ENCODE measurements around the gene EVX2.

The EVX2 gene

GRCh38 chr2:176131848-176132158 is 48.0 kb upstream of the EVX2 start:
- Histone ChIP-seq H3K27me3 (ENCODE audit: insufficient read depth, low read length, poor library complexity) (peaks cover 10% of the 10 kb centered on the region), H2AFZ (ENCODE audit: low read depth, low read length) (no peak overlapping the region), H3K27ac (ENCODE audit: low read length) (no peak overlapping the region), H3K4me2 (ENCODE audit: insufficient read depth, low read length) (no peak overlapping the region), H3K4me3 (ENCODE audit: low read depth in 1 of 2, low read length in 2 of 2) (no peak overlapping the region), H3K9me3 (ENCODE audit: insufficient read depth, low read length, severe bottlenecking) (no peaks in the 10 kb centered on the region), H3K9ac (ENCODE audit: low read depth, low read length) (no peak overlapping the region), H3K4me1 (ENCODE audit: insufficient read depth, low read length) (peaks cover 4% of the 10 kb centered on the region; the same call in 1 of the 2 replicates), H3K79me2 (ENCODE audit: insufficient read depth, low read length) (no peaks in the 10 kb centered on the region), H3K36me3 (ENCODE audit: insufficient read depth, low read length) (no peaks in the 10 kb centered on the region), H4K20me1 (ENCODE audit: insufficient read depth, low read length) (no peaks in the 10 kb centered on the region)
- ATAC-seq (ENCODE audit: insufficient read depth, low read depth) = no peak
- DNase-seq = no peak
- no peak for TF ChIP-seq CTCF (IDR thresholded peaks at IDR 0.05; ENCODE audit: borderline replicate concordance, extremely low read depth, low read length, poor library complexity, severe bottlenecking)
- TF ChIP-seq EZH2 (IDR thresholded peaks at IDR 0.05; ENCODE audit: borderline replicate concordance, low read depth, low read length, severe bottlenecking) = no peak

GRCh38 chr2:176130957-176131847 is 47.4 kb upstream of the EVX2 start:
- Histone ChIP-seq H3K9me3 (ENCODE audit: insufficient read depth, low read length, severe bottlenecking) (no peaks in the 10 kb centered on the region), H3K27me3 (ENCODE audit: insufficient read depth, low read length, poor library complexity) (peaks cover 10% of the 10 kb centered on the region), H3K4me3 (ENCODE audit: low read depth in 1 of 2, low read length in 2 of 2) (no peak overlapping the region), H3K4me2 (ENCODE audit: insufficient read depth, low read length) (no peak overlapping the region), H4K20me1 (ENCODE audit: insufficient read depth, low read length) (no peaks in the 10 kb centered on the region), H3K27ac (ENCODE audit: low read length) (no peak overlapping the region), H3K79me2 (ENCODE audit: insufficient read depth, low read length) (no peaks in the 10 kb centered on the region), H2AFZ (ENCODE audit: low read depth, low read length) (no peak overlapping the region), H3K36me3 (ENCODE audit: insufficient read depth, low read length) (no peaks in the 10 kb centered on the region), H3K9ac (ENCODE audit: low read depth, low read length) (no peak overlapping the region), H3K4me1 (ENCODE audit: insufficient read depth, low read length) (peaks cover 4% of the 10 kb centered on the region; the same call in 1 of the 2 replicates)
- ATAC-seq (ENCODE audit: insufficient read depth, low read depth) = no peak
- no peak for TF ChIP-seq CTCF (IDR thresholded peaks at IDR 0.05; ENCODE audit: borderline replicate concordance, extremely low read depth, low read length, poor library complexity, severe bottlenecking)
- no peak for TF ChIP-seq EZH2 (IDR thresholded peaks at IDR 0.05; ENCODE audit: borderline replicate concordance, low read depth, low read length, severe bottlenecking)
- no peak for DNase-seq

GRCh38 chr2:176130147-176130956 is 46.6 kb upstream of the EVX2 start:
- no peaks in the 10 kb centered on the region for H3K36me3 ChIP-seq (ENCODE audit: insufficient read depth, low read length)
- DNase-seq (no peak), ATAC-seq (ENCODE audit: insufficient read depth, low read depth) (no peak)
- H3K27me3 ChIP-seq (ENCODE audit: insufficient read depth, low read length, poor library complexity) = peaks cover 10% of the 10 kb centered on the region
- no peak overlapping the region for H3K9ac ChIP-seq (ENCODE audit: low read depth, low read length)
- H3K79me2 ChIP-seq (ENCODE audit: insufficient read depth, low read length) = no peaks in the 10 kb centered on the region
- H3K9me3 ChIP-seq (ENCODE audit: insufficient read depth, low read length, severe bottlenecking) = no peaks in the 10 kb centered on the region
- H3K4me1 ChIP-seq (ENCODE audit: insufficient read depth, low read length) = peaks cover 4% of the 10 kb centered on the region; the same call in 1 of the 2 replicates
- no peak overlapping the region for H3K27ac ChIP-seq (ENCODE audit: low read length)
- no peak overlapping the region for H3K4me3 ChIP-seq (ENCODE audit: low read depth in 1 of 2, low read length in 2 of 2)
- no peak overlapping the region for H3K4me2 ChIP-seq (ENCODE audit: insufficient read depth, low read length)
- TF ChIP-seq CTCF (IDR thresholded peaks at IDR 0.05; ENCODE audit: borderline replicate concordance, extremely low read depth, low read length, poor library complexity, severe bottlenecking) (no peak), EZH2 (IDR thresholded peaks at IDR 0.05; ENCODE audit: borderline replicate concordance, low read depth, low read length, severe bottlenecking) (no peak)
- H4K20me1 ChIP-seq (ENCODE audit: insufficient read depth, low read length) = no peaks in the 10 kb centered on the region
- no peak overlapping the region for H2AFZ ChIP-seq (ENCODE audit: low read depth, low read length)

All from DND-41 (cell line).